SK-N-SH treated with all-trans-retinoic acid at 6 μM for 48 hours (cell line): ENCODE results near the gene UGT1A8.

Source experiments
- ATAC-seq: fragments of 200-7000 bp; cut with Tn5 transposase; 3 replicates; pipeline ENCODE4 v1.9.1; 2020; ENCODE audit warnings: mild to moderate bottlenecking, moderate library complexity
- BACH2 ChIP-seq: fragments of 250-450 bp; sonication (Bioruptor Pico); IDR thresholded peaks from 2 replicates; pipeline ENCODE4 v1.9.0; 2021; ENCODE audit warnings: mild to moderate bottlenecking, borderline replicate concordance
- CREB5 ChIP-seq: fragments of 250-450 bp; sonication (Bioruptor Pico); IDR thresholded peaks from 2 replicates; pipeline ENCODE4 v1.5.1; 2020; ENCODE audit warnings: low read depth, mild to moderate bottlenecking, moderate library complexity
- CSDC2 ChIP-seq: fragments of 250-450 bp; sonication (Bioruptor Pico); IDR thresholded peaks from 2 replicates; pipeline ENCODE4 v1.5.0; 2020; ENCODE audit warnings: mild to moderate bottlenecking, moderate library complexity
- CSRNP3 ChIP-seq: fragments of 250-450 bp; sonication (Bioruptor Pico); IDR thresholded peaks from 2 replicates; pipeline ENCODE4 v1.5.1; 2021; ENCODE audit warnings: mild to moderate bottlenecking, moderate library complexity
- ESRRG ChIP-seq: fragments of 250-450 bp; sonication (Bioruptor Pico); IDR thresholded peaks from 2 replicates; pipeline ENCODE4 v1.6.1; 2021; ENCODE audit warnings: mild to moderate bottlenecking
- GLIS3 ChIP-seq: fragments of 250-450 bp; sonication (Bioruptor Pico); IDR thresholded peaks from 2 replicates; pipeline ENCODE4 v1.5.0; 2020; ENCODE audit warnings: mild to moderate bottlenecking, moderate library complexity
- ISL1 ChIP-seq: fragments of 250-450 bp; sonication (Bioruptor Pico); IDR thresholded peaks from 2 replicates; pipeline ENCODE4 v2.1.2; 2022; ENCODE audit warnings: mild to moderate bottlenecking, moderate library complexity
- OSR1 ChIP-seq: fragments of 250-450 bp; sonication (Bioruptor Pico); IDR thresholded peaks from 2 replicates; pipeline ENCODE4 v1.8.0; 2022; ENCODE audit warnings: moderate library complexity, mild to moderate bottlenecking, inconsistent platforms
- POU6F1 ChIP-seq: fragments of 250-450 bp; sonication (Bioruptor Pico); IDR thresholded peaks from 2 replicates; pipeline ENCODE4 v1.8.0; 2021; ENCODE audit warnings: low read depth, mild to moderate bottlenecking, moderate library complexity, borderline replicate concordance
- SNAI2 ChIP-seq: fragments of 250-450 bp; sonication (Bioruptor Pico); IDR thresholded peaks from 2 replicates; pipeline ENCODE4 v1.5.0; 2020; ENCODE audit warnings: mild to moderate bottlenecking, moderate library complexity
- TCF4 ChIP-seq: fragments of 250-450 bp; sonication (Bioruptor Pico); IDR thresholded peaks from 2 replicates; pipeline ENCODE4 v1.8.0; 2021; ENCODE audit warnings: mild to moderate bottlenecking, moderate library complexity, borderline replicate concordance
- TOX ChIP-seq: fragments of 250-450 bp; sonication (Bioruptor Pico); IDR thresholded peaks from 2 replicates; pipeline ENCODE4 v1.8.0; 2021; ENCODE audit warnings: mild to moderate bottlenecking, moderate library complexity, borderline replicate concordance
- ZC3H10 ChIP-seq: fragments of 250-450 bp; sonication (Bioruptor Pico); IDR thresholded peaks from 2 replicates; pipeline ENCODE4 v1.5.1; 2021; ENCODE audit warnings: mild to moderate bottlenecking, moderate library complexity
- ZFP3 ChIP-seq: fragments of 250-450 bp; sonication (Bioruptor Pico); IDR thresholded peaks from 2 replicates; pipeline ENCODE4 v1.5.0; 2020; ENCODE audit warnings: mild to moderate bottlenecking, moderate library complexity
- ZFP30 ChIP-seq: fragments of 450-650 bp; formaldehyde crosslinking; IDR thresholded peaks from 2 replicates; pipeline ENCODE4 v1.5.0; 2022; ENCODE audit warnings: mild to moderate bottlenecking, moderate library complexity
- ZNF565 ChIP-seq: fragments of 450-650 bp; formaldehyde crosslinking; conservative IDR thresholded peaks from 2 replicates; pipeline ENCODE4 v1.5.0; 2020; ENCODE audit warnings: low read depth, mild to moderate bottlenecking, moderate library complexity
- ZNF70 ChIP-seq: fragments of 450-650 bp; formaldehyde crosslinking; IDR thresholded peaks from 2 replicates; pipeline ENCODE4 v1.5.0; 2020; ENCODE audit warnings: mild to moderate bottlenecking, moderate library complexity
- ZNF8 ChIP-seq: fragments of 450-650 bp; formaldehyde crosslinking; IDR thresholded peaks from 2 replicates; pipeline ENCODE4 v1.5.0; 2020; ENCODE audit warnings: mild to moderate bottlenecking, moderate library complexity
- TF ChIP-seq, protein P1 (sequence below): fragments of 250-450 bp; sonication (Bioruptor Pico); IDR thresholded peaks from 2 replicates; pipeline ENCODE4 v1.8.0; 2020; ENCODE audit warnings: mild to moderate bottlenecking, moderate library complexity, borderline replicate concordance
- TF ChIP-seq, protein P2 (sequence below): fragments of 250-450 bp; sonication (Bioruptor Pico); IDR thresholded peaks from 2 replicates; pipeline ENCODE4 v1.5.0; 2020; ENCODE audit warnings: mild to moderate bottlenecking, moderate library complexity

UGT1A8 gene

DNA sequence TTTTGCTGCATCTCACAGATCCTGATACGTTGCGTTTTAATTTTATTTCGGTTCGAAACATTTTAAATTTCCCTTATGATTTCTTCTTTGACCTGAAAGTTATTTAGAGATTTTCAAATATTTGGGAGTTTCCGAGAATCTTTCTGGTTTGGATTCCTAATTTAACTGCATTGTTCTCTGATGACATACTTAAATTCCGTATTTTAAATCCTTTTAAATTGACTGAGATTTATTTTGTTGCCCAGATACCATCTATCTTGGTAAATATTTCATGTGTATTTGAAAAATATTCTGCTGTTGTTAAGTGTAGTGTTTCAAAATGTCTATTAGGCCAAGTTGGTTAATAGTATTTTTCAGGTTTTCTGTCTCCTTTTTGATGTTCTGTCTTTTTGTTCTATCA lies 198.4 kb downstream of the UGT1A8 start:
- ATAC-seq, result no peak
- no peak for TF ChIP-seq CSRNP3
- peak; percentile 72 for TF ChIP-seq ISL1 (CRISPR knock-in tag)
- TF ChIP-seq, all 23 proteins: peak for 1

DNA sequence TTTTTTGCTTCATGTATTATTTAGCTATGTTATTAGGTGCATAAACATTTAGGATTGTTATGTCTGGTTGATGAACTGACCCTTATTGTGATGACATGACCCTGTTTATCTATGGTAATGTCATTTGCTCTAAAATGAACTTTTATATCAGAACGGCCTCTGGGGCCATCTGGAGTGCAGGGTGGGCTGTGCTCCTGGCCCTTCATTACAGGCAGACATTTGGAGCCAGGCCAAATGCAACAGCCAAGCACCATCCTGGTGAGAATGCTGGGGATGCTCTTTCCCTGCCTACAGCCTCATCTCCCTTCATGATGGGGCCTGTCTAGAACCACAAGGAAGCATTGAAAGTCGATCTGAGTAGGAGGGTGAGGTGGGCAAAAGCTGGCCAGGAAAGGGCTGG lies 198.9 kb downstream of the UGT1A8 start:
- peak; percentile 14; the same call in 1 of the 3 replicates for ATAC-seq
- TF ChIP-seq TCF4 (CRISPR knock-in tag), result peak; percentile 53
- TF ChIP-seq, protein P1, sequence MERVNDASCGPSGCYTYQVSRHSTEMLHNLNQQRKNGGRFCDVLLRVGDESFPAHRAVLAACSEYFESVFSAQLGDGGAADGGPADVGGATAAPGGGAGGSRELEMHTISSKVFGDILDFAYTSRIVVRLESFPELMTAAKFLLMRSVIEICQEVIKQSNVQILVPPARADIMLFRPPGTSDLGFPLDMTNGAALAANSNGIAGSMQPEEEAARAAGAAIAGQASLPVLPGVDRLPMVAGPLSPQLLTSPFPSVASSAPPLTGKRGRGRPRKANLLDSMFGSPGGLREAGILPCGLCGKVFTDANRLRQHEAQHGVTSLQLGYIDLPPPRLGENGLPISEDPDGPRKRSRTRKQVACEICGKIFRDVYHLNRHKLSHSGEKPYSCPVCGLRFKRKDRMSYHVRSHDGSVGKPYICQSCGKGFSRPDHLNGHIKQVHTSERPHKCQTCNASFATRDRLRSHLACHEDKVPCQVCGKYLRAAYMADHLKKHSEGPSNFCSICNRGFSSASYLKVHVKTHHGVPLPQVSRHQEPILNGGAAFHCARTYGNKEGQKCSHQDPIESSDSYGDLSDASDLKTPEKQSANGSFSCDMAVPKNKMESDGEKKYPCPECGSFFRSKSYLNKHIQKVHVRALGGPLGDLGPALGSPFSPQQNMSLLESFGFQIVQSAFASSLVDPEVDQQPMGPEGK, result no peak

DNA sequence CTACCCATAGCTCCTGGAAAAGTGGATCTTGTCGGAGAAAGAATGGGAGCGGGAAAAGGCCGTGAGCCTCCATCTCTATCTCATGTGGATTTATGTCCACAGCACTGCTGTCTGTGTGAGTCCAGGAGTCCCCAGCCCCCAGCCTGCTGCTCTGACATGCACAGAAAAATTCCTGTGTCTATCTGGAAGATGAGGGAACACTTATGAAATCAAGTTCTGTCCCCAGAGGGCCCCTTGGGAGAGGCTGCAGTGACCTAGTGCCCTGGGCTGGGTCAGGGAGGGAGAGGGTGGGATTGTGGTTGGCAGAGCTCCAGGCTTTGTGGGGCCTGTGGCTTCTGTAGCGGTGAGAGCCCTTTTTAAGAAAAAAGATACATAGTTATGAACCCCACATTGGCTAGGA lies 199.3 kb downstream of the UGT1A8 start:
- no peak for TF ChIP-seq CREB5 (CRISPR knock-in tag)
- no peak for TF ChIP-seq ESRRG (CRISPR knock-in tag)
- TF ChIP-seq, protein P2, sequence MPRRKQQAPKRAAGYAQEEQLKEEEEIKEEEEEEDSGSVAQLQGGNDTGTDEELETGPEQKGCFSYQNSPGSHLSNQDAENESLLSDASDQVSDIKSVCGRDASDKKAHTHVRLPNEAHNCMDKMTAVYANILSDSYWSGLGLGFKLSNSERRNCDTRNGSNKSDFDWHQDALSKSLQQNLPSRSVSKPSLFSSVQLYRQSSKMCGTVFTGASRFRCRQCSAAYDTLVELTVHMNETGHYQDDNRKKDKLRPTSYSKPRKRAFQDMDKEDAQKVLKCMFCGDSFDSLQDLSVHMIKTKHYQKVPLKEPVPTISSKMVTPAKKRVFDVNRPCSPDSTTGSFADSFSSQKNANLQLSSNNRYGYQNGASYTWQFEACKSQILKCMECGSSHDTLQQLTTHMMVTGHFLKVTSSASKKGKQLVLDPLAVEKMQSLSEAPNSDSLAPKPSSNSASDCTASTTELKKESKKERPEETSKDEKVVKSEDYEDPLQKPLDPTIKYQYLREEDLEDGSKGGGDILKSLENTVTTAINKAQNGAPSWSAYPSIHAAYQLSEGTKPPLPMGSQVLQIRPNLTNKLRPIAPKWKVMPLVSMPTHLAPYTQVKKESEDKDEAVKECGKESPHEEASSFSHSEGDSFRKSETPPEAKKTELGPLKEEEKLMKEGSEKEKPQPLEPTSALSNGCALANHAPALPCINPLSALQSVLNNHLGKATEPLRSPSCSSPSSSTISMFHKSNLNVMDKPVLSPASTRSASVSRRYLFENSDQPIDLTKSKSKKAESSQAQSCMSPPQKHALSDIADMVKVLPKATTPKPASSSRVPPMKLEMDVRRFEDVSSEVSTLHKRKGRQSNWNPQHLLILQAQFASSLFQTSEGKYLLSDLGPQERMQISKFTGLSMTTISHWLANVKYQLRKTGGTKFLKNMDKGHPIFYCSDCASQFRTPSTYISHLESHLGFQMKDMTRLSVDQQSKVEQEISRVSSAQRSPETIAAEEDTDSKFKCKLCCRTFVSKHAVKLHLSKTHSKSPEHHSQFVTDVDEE (CRISPR knock-in tag), result no peak
- no peak for TF ChIP-seq TCF4 (CRISPR knock-in tag)
- TF ChIP-seq GLIS3 (CRISPR knock-in tag), result no peak
- TF ChIP-seq SNAI2, result no peak
- TF ChIP-seq ZC3H10, result no peak
- TF ChIP-seq ZNF8, result no peak
- no peak for ATAC-seq

DNA sequence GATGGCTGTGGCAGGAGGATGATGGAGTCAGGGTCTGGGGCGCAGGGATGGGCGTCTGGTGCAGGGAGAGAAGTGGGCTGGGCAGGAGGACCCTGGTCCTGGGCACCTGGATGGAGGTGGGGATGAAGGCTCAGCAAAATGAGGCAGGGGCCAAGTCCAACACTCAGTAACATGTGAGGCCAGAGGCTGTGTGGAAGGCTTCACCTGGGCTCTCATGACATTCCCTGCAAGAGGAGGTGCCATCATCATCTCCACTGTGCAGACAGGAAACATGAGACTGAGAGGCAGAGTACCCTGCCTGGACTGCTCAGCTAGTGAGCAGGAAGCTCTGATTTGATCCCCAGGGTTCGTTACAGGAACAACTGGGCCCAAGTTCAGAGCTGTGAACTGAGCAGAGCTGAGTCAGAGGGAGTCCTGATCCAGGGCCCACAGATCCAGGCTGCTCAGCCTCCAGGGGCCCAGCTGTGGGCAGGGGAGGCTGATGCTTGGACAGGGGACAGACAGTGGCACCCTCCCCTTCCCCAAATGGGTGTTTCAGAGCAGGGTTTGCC lies 200.0 kb downstream of the UGT1A8 start:
- TF ChIP-seq ZNF8 (no peak), BACH2 (no peak), ZFP30 (CRISPR knock-in tag) (no peak), POU6F1 (CRISPR knock-in tag) (no peak), TCF4 (CRISPR knock-in tag) (no peak), ZNF70 (CRISPR knock-in tag) (no peak), ISL1 (CRISPR knock-in tag) (no peak), CSDC2 (no peak), SNAI2 (no peak), ESRRG (CRISPR knock-in tag) (no peak), TOX (CRISPR knock-in tag) (no peak), OSR1 (no peak), ZFP3 (CRISPR knock-in tag) (no peak), GLIS3 (CRISPR knock-in tag) (no peak), ZNF565 (CRISPR knock-in tag) (no peak)
- TF ChIP-seq, protein P1, result no peak
- TF ChIP-seq, protein P2 (CRISPR knock-in tag), result no peak

More for the DNA sequence above, 200.0 kb downstream of the UGT1A8 start:
- no peak for ATAC-seq
